ENCODE measurements around the gene C1QTNF12. TPM values are rescaled to one million over a fixed set of nuclear protein-coding genes. Genes with fewer than 3 reads are reported as not detected.

C1QTNF12 gene
- polyA plus RNA-seq, 1 experiment, result 0.21 TPM

- POLR2A ChIA-PET, result interaction anchor here (1.8 kb wide), 1 partner anchor 15 kb away, joined by 5 read pairs; no protein-coding TSS in a partner anchor
- peaks cover 21% of the 10 kb centered on the region; the same call in 1 of the 2 replicates for H3K9me3 ChIP-seq (ENCODE audit: control insufficient read depth, insufficient read depth, low read length)
- TF ChIP-seq, protein P1, sequence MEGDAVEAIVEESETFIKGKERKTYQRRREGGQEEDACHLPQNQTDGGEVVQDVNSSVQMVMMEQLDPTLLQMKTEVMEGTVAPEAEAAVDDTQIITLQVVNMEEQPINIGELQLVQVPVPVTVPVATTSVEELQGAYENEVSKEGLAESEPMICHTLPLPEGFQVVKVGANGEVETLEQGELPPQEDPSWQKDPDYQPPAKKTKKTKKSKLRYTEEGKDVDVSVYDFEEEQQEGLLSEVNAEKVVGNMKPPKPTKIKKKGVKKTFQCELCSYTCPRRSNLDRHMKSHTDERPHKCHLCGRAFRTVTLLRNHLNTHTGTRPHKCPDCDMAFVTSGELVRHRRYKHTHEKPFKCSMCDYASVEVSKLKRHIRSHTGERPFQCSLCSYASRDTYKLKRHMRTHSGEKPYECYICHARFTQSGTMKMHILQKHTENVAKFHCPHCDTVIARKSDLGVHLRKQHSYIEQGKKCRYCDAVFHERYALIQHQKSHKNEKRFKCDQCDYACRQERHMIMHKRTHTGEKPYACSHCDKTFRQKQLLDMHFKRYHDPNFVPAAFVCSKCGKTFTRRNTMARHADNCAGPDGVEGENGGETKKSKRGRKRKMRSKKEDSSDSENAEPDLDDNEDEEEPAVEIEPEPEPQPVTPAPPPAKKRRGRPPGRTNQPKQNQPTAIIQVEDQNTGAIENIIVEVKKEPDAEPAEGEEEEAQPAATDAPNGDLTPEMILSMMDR (IDR thresholded peaks at IDR 0.05; ENCODE audit: low read depth, low read length), result peak; percentile 66
- CTCF ChIA-PET, result interaction anchor here (3.5 kb wide), 1 partner anchor 169 kb away, joined by 30 read pairs; no protein-coding TSS in a partner anchor
- no peaks in the 10 kb centered on the region for H3K27me3 ChIP-seq (ENCODE audit: control insufficient read depth, insufficient read depth, low read length)
- no peak overlapping the region for H3K27ac ChIP-seq (ENCODE audit: low read depth, low read length)
- DNase-seq (ENCODE audit: low read depth, low spot score), result no peak
- no peak overlapping the region for H3K4me3 ChIP-seq (ENCODE audit: low read depth, low read length)
Measured at GRCh38 chr1:1290238-1290731, 43.8 kb upstream of the C1QTNF12 start.

DNA sequence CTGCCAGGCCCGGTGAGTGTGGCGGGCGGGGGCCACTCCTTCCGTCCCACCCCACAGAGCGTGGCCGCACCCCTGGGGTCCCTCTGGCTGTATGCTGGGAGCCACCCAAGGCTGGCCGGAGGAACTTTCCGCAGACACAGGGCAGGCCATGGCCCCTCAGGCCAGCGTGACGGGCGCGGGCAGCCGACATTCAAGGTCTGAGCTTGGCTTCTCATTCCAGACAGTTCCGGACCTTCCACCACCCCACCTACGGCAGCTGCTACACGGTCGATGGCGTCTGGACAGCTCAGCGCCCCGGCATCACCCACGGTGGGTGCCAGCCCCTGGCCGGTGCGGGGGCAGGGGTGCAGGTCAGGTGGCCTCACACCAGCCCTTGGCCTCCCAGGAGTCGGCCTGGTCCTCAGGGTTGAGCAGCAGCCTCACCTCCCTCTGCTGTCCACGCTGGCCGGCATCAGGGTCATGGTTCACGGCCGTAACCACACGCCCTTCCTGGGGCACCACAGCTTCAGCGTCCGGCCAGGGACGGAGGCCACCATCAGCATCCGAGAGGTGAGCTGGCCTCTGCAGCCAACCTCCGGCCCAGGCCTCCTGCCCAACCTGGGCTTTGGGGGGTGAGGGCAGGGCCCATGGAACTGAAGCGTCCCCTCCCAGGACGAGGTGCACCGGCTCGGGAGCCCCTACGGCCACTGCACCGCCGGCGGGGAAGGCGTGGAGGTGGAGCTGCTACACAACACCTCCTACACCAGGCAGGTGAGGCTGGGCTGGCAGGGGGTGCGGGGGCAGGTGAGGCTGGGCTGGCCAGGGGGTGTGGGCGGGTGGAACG lies 41.0 kb upstream of the C1QTNF12 start:
- Histone ChIP-seq H3K4me3 (ENCODE audit: low read depth, low read length) (no peak overlapping the region), H3K9me3 (ENCODE audit: control insufficient read depth, insufficient read depth, low read length) (peaks cover 14% of the 10 kb centered on the region; the same call in 1 of the 2 replicates), H3K27me3 (ENCODE audit: control insufficient read depth, insufficient read depth, low read length) (no peaks in the 10 kb centered on the region), H3K27ac (ENCODE audit: low read depth, low read length) (no peak overlapping the region)
- ChIA-PET POLR2A (no interaction called here), CTCF (no interaction called here)
- DNase-seq (ENCODE audit: low read depth, low spot score), result no peak
- TF ChIP-seq, protein P1 (IDR thresholded peaks at IDR 0.05; ENCODE audit: low read depth, low read length), result no peak

DNA sequence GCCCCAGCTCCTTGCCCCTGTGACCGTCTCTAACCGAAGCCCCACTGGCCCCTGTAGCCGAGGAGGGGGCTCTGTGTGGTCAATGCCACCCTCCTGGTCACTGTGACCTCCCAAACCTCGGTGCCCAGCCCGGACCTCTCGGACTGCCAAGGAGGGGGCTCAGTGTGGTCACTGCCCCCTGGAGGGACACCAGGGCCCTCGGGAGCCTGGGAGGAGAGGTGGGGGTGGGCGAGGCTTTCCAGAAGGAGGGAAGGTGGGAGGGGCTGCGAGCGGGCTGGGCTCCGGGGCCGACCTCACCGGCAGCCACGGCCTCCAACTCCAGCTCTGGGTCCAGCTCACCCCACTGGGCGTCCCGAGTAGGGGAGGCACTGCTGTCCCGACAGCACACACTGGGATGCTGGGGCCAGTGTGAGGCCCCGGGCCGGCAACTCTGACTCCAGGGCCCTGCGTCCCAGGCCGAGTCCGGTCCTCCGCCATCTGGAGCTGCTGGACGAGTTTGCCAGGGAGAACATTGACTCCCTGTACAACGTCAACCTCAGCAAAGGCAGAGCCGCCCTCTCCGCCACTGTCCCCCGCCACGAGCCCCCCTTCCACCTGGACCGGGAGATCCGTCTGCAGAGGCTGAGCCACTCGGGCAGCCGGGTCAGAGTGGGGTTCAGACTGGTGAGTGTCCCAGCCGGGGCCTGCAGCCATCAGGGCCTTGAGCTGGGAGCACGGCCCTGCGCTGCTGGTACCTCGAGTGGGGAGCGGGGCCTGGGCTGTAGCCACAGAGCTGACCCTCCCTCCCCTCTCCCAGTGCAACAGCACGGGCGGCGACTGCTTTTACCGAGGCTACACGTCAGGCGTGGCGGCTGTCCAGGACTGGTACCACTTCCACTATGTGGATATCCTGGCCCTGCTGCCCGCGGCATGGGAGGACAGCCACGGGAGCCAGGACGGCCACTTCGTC lies 40.1 kb upstream of the C1QTNF12 start:
- H3K27ac ChIP-seq (ENCODE audit: low read depth, low read length), result no peak overlapping the region
- ChIA-PET CTCF (no interaction called here), POLR2A (interaction anchor here (0.7 kb wide), 1 partner anchor 48 kb away, joined by 3 read pairs; no protein-coding TSS in a partner anchor)
- DNase-seq (ENCODE audit: low read depth, low spot score), result no peak
- TF ChIP-seq, protein P1 (IDR thresholded peaks at IDR 0.05; ENCODE audit: low read depth, low read length), result no peak
- H3K27me3 ChIP-seq (ENCODE audit: control insufficient read depth, insufficient read depth, low read length), result no peaks in the 10 kb centered on the region
- H3K4me3 ChIP-seq (ENCODE audit: low read depth, low read length), result no peak overlapping the region
- H3K9me3 ChIP-seq (ENCODE audit: control insufficient read depth, insufficient read depth, low read length), result peaks cover 14% of the 10 kb centered on the region; the same call in 1 of the 2 replicates

GRCh38 chr1:1285611-1286311 lies 39.2 kb upstream of the C1QTNF12 start:
- Histone ChIP-seq H3K27ac (ENCODE audit: low read depth, low read length) (no peak overlapping the region), H3K4me3 (ENCODE audit: low read depth, low read length) (no peak overlapping the region), H3K27me3 (ENCODE audit: control insufficient read depth, insufficient read depth, low read length) (no peaks in the 10 kb centered on the region), H3K9me3 (ENCODE audit: control insufficient read depth, insufficient read depth, low read length) (peaks cover 14% of the 10 kb centered on the region; the same call in 1 of the 2 replicates)
- no peak for DNase-seq (ENCODE audit: low read depth, low spot score)
- CTCF ChIA-PET, result no interaction called here
- TF ChIP-seq, protein P1 (IDR thresholded peaks at IDR 0.05; ENCODE audit: low read depth, low read length), result no peak
- POLR2A ChIA-PET, result interaction anchor here (0.7 to 0.8 kb wide), 2 partner anchors 21 to 49 kb away, joined by 3 read pairs; no protein-coding TSS in a partner anchor
